HG02970 (cell line): Measurements from ENCODE around the gene PREP.

Experiments used
- ATAC-seq: cut with Tn5 transposase; IDR thresholded peaks from one replicate; pipeline ENCODE4 v1.9.1; 2021; ENCODE audit warnings: mild to moderate bottlenecking, moderate library complexity, moderate number of reproducible peaks; ENCODE audit not compliant: unreplicated experiment, low FRiP score

The PREP gene

GRCh38 chr6:105398859-105399258, 4.0 kb downstream of the PREP start:
- no peak for ATAC-seq

GRCh38 chr6:105397987-105398386, 4.9 kb downstream of the PREP start:
- ATAC-seq: no peak

- ATAC-seq: no peak
Observed at GRCh38 chr6:105391705-105392104, 11.2 kb downstream of the PREP start.

GRCh38 chr6:105389543-105389942, 13.3 kb downstream of the PREP start:
- no peak for ATAC-seq

- ATAC-seq: no peak
Observed at GRCh38 chr6:105388392-105388791, 14.5 kb downstream of the PREP start.

GRCh38 chr6:105384004-105384403, 18.9 kb downstream of the PREP start:
- no peak for ATAC-seq

GRCh38 chr6:105382958-105383357, 19.9 kb downstream of the PREP start:
- ATAC-seq: no peak

GRCh38 chr6:105382496-105382895, 20.4 kb downstream of the PREP start:
- no peak for ATAC-seq

- no peak for ATAC-seq
Observed at GRCh38 chr6:105380634-105381033, 22.2 kb downstream of the PREP start.

- ATAC-seq: no peak
Observed at GRCh38 chr6:105375797-105376196, 27.1 kb downstream of the PREP start.

GRCh38 chr6:105374010-105374420, 28.9 kb downstream of the PREP start:
- ATAC-seq: no peak

- ATAC-seq: no peak
Observed at GRCh38 chr6:105373481-105373880, 29.4 kb downstream of the PREP start.

GRCh38 chr6:105372849-105373182, 30.1 kb downstream of the PREP start:
- ATAC-seq: no peak

GRCh38 chr6:105372142-105372848, 30.6 kb downstream of the PREP start:
- no peak for ATAC-seq

- ATAC-seq: no peak
Observed at GRCh38 chr6:105370351-105370750, 32.5 kb downstream of the PREP start.

GRCh38 chr6:105369145-105369544, 33.7 kb downstream of the PREP start:
- ATAC-seq: no peak

- no peak for ATAC-seq
Observed at GRCh38 chr6:105364243-105364642, 38.6 kb downstream of the PREP start.

- ATAC-seq: no peak
Observed at GRCh38 chr6:105363100-105363754, 39.7 kb downstream of the PREP start.

GRCh38 chr6:105359419-105360370, 43.2 kb downstream of the PREP start:
- no peak for ATAC-seq

GRCh38 chr6:105357165-105357564, 45.7 kb downstream of the PREP start:
- no peak for ATAC-seq

- ATAC-seq: no peak
Observed at GRCh38 chr6:105352037-105352617, 50.8 kb downstream of the PREP start.
